H1 (cell line): ENCODE measurements around the gene PTPN1. TPM values are rescaled to one million over a fixed set of nuclear protein-coding genes. Genes with fewer than 3 reads are reported as not detected.

Source experiments
- CTCF ChIA-PET: fragments of 300-600 bp; sonication (Branson Sonifier 250); formaldehyde crosslinking; loops from one replicate; lab custom pipeline; 2021; ENCODE audit not compliant: partially characterized antibody; lab: Charles Lee
- POLR2A ChIA-PET: fragments of 300-600 bp; sonication (Branson Sonifier 250); formaldehyde crosslinking; loops from one replicate; lab custom pipeline; 2021; ENCODE audit warnings: inconsistent platforms; ENCODE audit not compliant: partially characterized antibody; lab: Charles Lee
- DNase-seq, 2 experiments: peaks; one replicate each; pipeline versions ENCODE4 v3.0.0 to v3.0.0-alpha.2; 2010 to 2022; ENCODE audit warnings: low spot score in 2 of 2, low read depth in 1 of 2, mixed read lengths in 1 of 2
- FAIRE-seq: peaks from 2 replicates; lab custom pipeline; 2011; peaks lifted over from hg19 to GRCh38; lab: Jason Lieb, UNC
- H2AFZ ChIP-seq: 2 replicates; pipeline ENCODE4 v1.8.1; 2012; ENCODE audit warnings: low read length, inconsistent platforms
- H2AK5ac ChIP-seq: 2 replicates; pipeline ENCODE4 v1.6.1; 2013; ENCODE audit warnings: low read depth, low read length
- H2BK120ac ChIP-seq: replicated peaks from 2 replicates; pipeline ENCODE3; 2013; ENCODE audit warnings: low read depth, low read length, inconsistent platforms
- H2BK12ac ChIP-seq: 2 replicates; pipeline ENCODE4 v1.6.1; 2013; ENCODE audit warnings: low read depth, low read length
- H2BK15ac ChIP-seq: 2 replicates; pipeline ENCODE4 v1.6.1; 2013; ENCODE audit warnings: low read length
- H2BK20ac ChIP-seq: 2 replicates; pipeline ENCODE4 v1.6.1; 2013; ENCODE audit warnings: low read length
- H2BK5ac ChIP-seq: 2 replicates; pipeline ENCODE4 v1.6.1; 2013; ENCODE audit warnings: low read depth, low read length
- H3K14ac ChIP-seq: 2 replicates; pipeline ENCODE4 v1.6.1; 2013; ENCODE audit warnings: inconsistent platforms; ENCODE audit not compliant: insufficient read length
- H3K18ac ChIP-seq: 2 replicates; pipeline ENCODE4 v1.6.1; 2013; ENCODE audit warnings: low read length; ENCODE audit errors: extremely low read depth
- H3K23ac ChIP-seq: 2 replicates; pipeline ENCODE4 v1.6.1; 2013; ENCODE audit warnings: inconsistent platforms; ENCODE audit not compliant: insufficient read length
- H3K23me2 ChIP-seq: 2 replicates; pipeline ENCODE4 v1.6.1; 2013; ENCODE audit warnings: low read depth, low read length
- H3K27ac ChIP-seq: 2 replicates; pipeline ENCODE4 v1.6.1; 2011; ENCODE audit warnings: low read depth, low read length, inconsistent platforms
- H3K27me3 ChIP-seq, 4 experiments: replicated peaks in 1 of 4; 1 replicate in 1 of 4; 2 replicates in 3 of 4; pipeline versions ENCODE4 v1.6.1 to v1.8.1; 2011 to 2013; ENCODE audit warnings: low read length in 3 of 4, mild to moderate bottlenecking in 3 of 4, inconsistent platforms in 2 of 4, mixed read lengths in 2 of 4, moderate library complexity in 1 of 4; ENCODE audit not compliant: control insufficient read depth in 3 of 4, insufficient read depth in 3 of 4; ENCODE audit errors: extremely low read depth in 1 of 4
- H3K36me3 ChIP-seq, 4 experiments: 2 replicates each; pipeline versions ENCODE4 v1.6.1 to v1.8.1; 2011 to 2013; ENCODE audit warnings: mild to moderate bottlenecking in 4 of 4, low read length in 3 of 4, moderate library complexity in 2 of 4, control low read depth in 1 of 4, inconsistent platforms in 1 of 4; ENCODE audit not compliant: insufficient read depth in 4 of 4, control insufficient read depth in 2 of 4
- H3K4ac ChIP-seq: replicated peaks from 2 replicates; pipeline ENCODE3; 2013; ENCODE audit warnings: low read length, low read depth, mixed read lengths, inconsistent platforms; ENCODE audit not compliant: insufficient read length
- H3K4me1 ChIP-seq, 4 experiments: replicated peaks in 1 of 4; 1 replicate in 1 of 4; 2 replicates in 3 of 4; pipeline versions ENCODE4 v1.6.1 to v1.8.1; 2011 to 2013; ENCODE audit warnings: low read length in 3 of 4, inconsistent platforms in 2 of 4, mixed read lengths in 1 of 4; ENCODE audit not compliant: insufficient read depth in 4 of 4, control insufficient read depth in 3 of 4
- H3K4me2 ChIP-seq, 2 experiments: 2 replicates each; pipeline versions ENCODE4 v1.6.1 to v1.8.1; 2011 to 2013; ENCODE audit warnings: low read depth in 2 of 2, low read length in 2 of 2, control low read depth in 1 of 2, inconsistent platforms in 1 of 2, mild to moderate bottlenecking in 1 of 2; ENCODE audit not compliant: insufficient read depth in 1 of 2
- H3K4me3 ChIP-seq, 4 experiments: fragments of 200-600, 300-600 bp in 1 of 4; sonication (generic), shearing (Covaris generic), sonication (Bioruptor Twin) in 1 of 4; 2 replicates each; pipeline versions ENCODE4 v1.5.1 to v1.8.1; 2011 to 2016; ENCODE audit warnings: low read length in 4 of 4, low read depth in 3 of 4, control low read depth in 2 of 4, inconsistent platforms in 2 of 4, mild to moderate bottlenecking in 2 of 4, mixed read lengths in 1 of 4, moderate library complexity in 1 of 4; ENCODE audit not compliant: insufficient read depth in 2 of 4; ENCODE audit errors: extremely low read depth in 1 of 4
- H3K56ac ChIP-seq: replicated peaks from 2 replicates; pipeline ENCODE3; 2013; ENCODE audit warnings: low read depth, mild to moderate bottlenecking, mixed read lengths, low read length, inconsistent platforms; ENCODE audit not compliant: insufficient read length
- H3K79me1 ChIP-seq: 2 replicates; pipeline ENCODE4 v1.6.1; 2013; ENCODE audit warnings: low read depth, low read length, control low read depth
- H3K79me2 ChIP-seq, 2 experiments: 2 replicates each; pipeline versions ENCODE4 v1.6.1 to v1.8.1; 2012 to 2013; ENCODE audit warnings: low read length in 2 of 2, mild to moderate bottlenecking in 2 of 2, inconsistent platforms in 1 of 2; ENCODE audit not compliant: insufficient read depth in 2 of 2, control insufficient read depth in 1 of 2
- H3K9ac ChIP-seq, 4 experiments: replicated peaks in 1 of 4; 1 replicate in 1 of 4; 2 replicates in 3 of 4; pipeline versions ENCODE4 v1.6.1 to v1.8.1; 2011 to 2013; ENCODE audit warnings: low read depth in 3 of 4, low read length in 3 of 4, control low read depth in 2 of 4, mild to moderate bottlenecking in 2 of 4, moderate library complexity in 2 of 4, inconsistent platforms in 1 of 4; ENCODE audit errors: extremely low read depth in 1 of 4
- H3K9me3 ChIP-seq, 2 experiments: 2 replicates each; pipeline versions ENCODE4 v1.6.1 to v1.8.1; 2012 to 2013; ENCODE audit warnings: mild to moderate bottlenecking in 2 of 2, moderate library complexity in 2 of 2, control low read depth in 1 of 2, inconsistent platforms in 1 of 2, low read depth in 1 of 2, low read length in 1 of 2, mixed read lengths in 1 of 2; ENCODE audit not compliant: insufficient read depth in 2 of 2
- H4K20me1 ChIP-seq, 2 experiments: replicated peaks in 1 of 2; 2 replicates each; pipeline versions ENCODE3 to v1.8.1; 2011 to 2013; ENCODE audit warnings: inconsistent platforms in 2 of 2, low read length in 2 of 2, mild to moderate bottlenecking in 1 of 2; ENCODE audit not compliant: insufficient read depth in 2 of 2, control insufficient read depth in 1 of 2
- H4K5ac ChIP-seq: 2 replicates; pipeline ENCODE4 v1.6.1; 2013; ENCODE audit warnings: low read length, low read depth, mixed read lengths, inconsistent platforms; ENCODE audit not compliant: insufficient read length
- H4K8ac ChIP-seq: 2 replicates; pipeline ENCODE4 v1.8.0; 2013; ENCODE audit warnings: mild to moderate bottlenecking, moderate library complexity, low read length, inconsistent platforms; ENCODE audit not compliant: insufficient read depth; ENCODE audit errors: extremely low read depth
- H4K91ac ChIP-seq: replicated peaks from 2 replicates; pipeline ENCODE3; 2013; ENCODE audit warnings: low read length, mixed read lengths, inconsistent platforms; ENCODE audit not compliant: insufficient read length
- GABPA ChIP-seq: IDR thresholded peaks from 2 replicates; pipeline ENCODE4 v1.6.1; 2011; ENCODE audit warnings: mild to moderate bottlenecking, low read length, moderate library complexity, borderline replicate concordance; ENCODE audit not compliant: insufficient read depth
- KDM5A ChIP-seq: fragments of 200-600 bp; IDR thresholded peaks from 2 replicates; pipeline ENCODE4 v1.7.1; 2012; ENCODE audit warnings: mild to moderate bottlenecking, low read length, inconsistent platforms, mixed read lengths
- WGBS, 2 experiments: shearing (Covaris generic) in 1 of 2; methylation state at CpG; one replicate each; pipeline versions ENCODE4 v1.1.6 to v1.1.7; 2013 to 2015; ENCODE audit warnings: low lambda C conversion rate in 2 of 2, mixed read lengths in 2 of 2, inconsistent platforms in 1 of 2, low coverage in 1 of 2, missing lambda C conversion rate in 1 of 2; ENCODE audit not compliant: insufficient replicate concordance in 2 of 2, insufficient coverage in 1 of 2, insufficient read length in 1 of 2; ENCODE audit errors: extremely low coverage in 1 of 2, missing lambda C conversion rate in 1 of 2; 5-methylcytosine and 5-hydroxymethylcytosine counted together
- polyA plus RNA-seq, 7 experiments: library from polyadenylated mRNA; depleted of rRNA in 3 of 7; stranded (reverse) in 5 of 7; unstranded in 2 of 7; fragments of >200 nt in 5 of 7; fragments of 200-250 nt in 2 of 7; gene quantifications; 1 replicate in 5 of 7; 2 replicates in 1 of 7; 4 replicates in 1 of 7; pipeline versions ENCODE4 v1.2.1 to v1.2.3, GENCODE V29; 2011 to 2013; ENCODE audit warnings: missing spikeins in 2 of 7, mixed read lengths in 2 of 7
- total RNA-seq: library from RNA; stranded (reverse); fragmentation: NEBNext Ultra II Directional; extraction: Animal tissue kit (Norgen Biotek cat#: 25700); gene quantifications from 2 replicates; pipeline ENCODE4 v1.2.1, GENCODE V29; 2021

Gene PTPN1
- total and polyA plus RNA-seq, 2 of the 8 experiments (the other 6 are each of a cell fraction or from before 2014, with no cell fraction given) = 18.6 to 32.1 TPM

- Histone ChIP-seq H3K4me2 (no peak overlapping the region), H3K79me2 (peaks cover 4 to 60% of the 10 kb centered on the region in 2 experiments; a peak in 3 of 4 replicates), H2BK12ac (no peak overlapping the region), H3K9me3 (no peaks in the 10 kb centered on the region), H3K14ac (no peak overlapping the region), H3K4ac (no peak overlapping the region), H3K36me3 (no peaks in the 10 kb centered on the region), H3K4me1 (no peaks in the 10 kb centered on the region), H3K23ac (no peak overlapping the region), H3K23me2 (no peaks in the 10 kb centered on the region), H3K79me1 (peaks cover 7% of the 10 kb centered on the region), H2BK20ac (no peak overlapping the region), H3K27ac (no peak overlapping the region), H4K5ac (no peak overlapping the region), H3K4me3 (no peak overlapping the region), H3K18ac (no peak overlapping the region), H4K8ac (no peak overlapping the region), H3K56ac (no peak overlapping the region), H2BK120ac (no peak overlapping the region), H3K9ac (no peak overlapping the region), H4K20me1 (peaks cover 4% of the 10 kb centered on the region in 2 experiments), H2AFZ (no peak overlapping the region), H2AK5ac (no peak overlapping the region), H2BK5ac (no peak overlapping the region), H4K91ac (no peak overlapping the region), H3K27me3 (no peaks in the 10 kb centered on the region), H2BK15ac (no peak overlapping the region)
- FAIRE-seq (no peak), DNase-seq (no peak)
- TF ChIP-seq GABPA (no peak), KDM5A (no peak)
- ChIA-PET CTCF (interaction anchor here (0.6 to 1.4 kb wide), 4 partner anchors 12 to 215 kb away, joined by 3 to 4 read pairs (median 3); no protein-coding TSS in a partner anchor), POLR2A (interaction anchor here (1.0 kb wide), 1 partner anchor 17 kb away, joined by 10 read pairs; no protein-coding TSS in a partner anchor)
- 92% methylated on average over 3 of the region's 3 CpGs; no CpG with 5 or more reads in 1 of the 2 experiments for WGBS, 2 experiments
Observed at GRCh38 chr20:50533061-50533460, 22.9 kb downstream of the PTPN1 start.
